HepG2 (cell line): ENCODE results near the gene SARNP. TPM values are rescaled to one million over a fixed set of nuclear protein-coding genes. Genes with fewer than 3 reads are reported as not detected.

ENCODE experiments used
- ATAC-seq: fragments of 200-7000 bp; cut with Tn5 transposase; 3 replicates; pipeline ENCODE4 v1.9.1; 2020; ENCODE audit warnings: mild to moderate bottlenecking, moderate library complexity
- BruUV-seq: library from RNA; stranded (reverse); fragments of 400-500 nt; replicated peaks from 2 replicates; lab custom pipeline; 2021; lab: Mats Ljungman, UMichigan
- CTCF ChIA-PET: fragments of 300-600 bp; formaldehyde crosslinking; extraction: SDS; loops from one replicate; lab custom pipeline; 2021; ENCODE audit warnings: low total read pairs, inconsistent platforms, low intra/inter-chr PET ratio; lab: Yijun Ruan, JAX
- POLR2A ChIA-PET: fragments of 350-600 bp; sonication (Branson Sonifier 250); formaldehyde crosslinking; loops from one replicate; lab custom pipeline; 2020; ENCODE audit warnings: antibody characterized with exemption, inconsistent platforms; lab: Yijun Ruan, JAX
- DNase-seq: peaks from one replicate; pipeline ENCODE4 v3.0.0-alpha.2; 2015; ENCODE audit warnings: low spot score
- FAIRE-seq: peaks from 3 replicates; lab custom pipeline; 2011; peaks lifted over from hg19 to GRCh38; lab: Jason Lieb, UNC
- H2AFZ ChIP-seq: one replicate; pipeline ENCODE4 v1.6.1; 2011; ENCODE audit warnings: low read length, inconsistent platforms
- H3K27ac ChIP-seq: fragments of 300-600 bp; 3 replicates; pipeline ENCODE4 v1.8.0; 2011; ENCODE audit warnings: mixed run types, mild to moderate bottlenecking, mixed read lengths, low read length, inconsistent platforms; ENCODE audit not compliant: insufficient read depth; ENCODE audit errors: extremely low read length
- H3K27me3 ChIP-seq, 2 experiments: fragments of 200-600 bp in 1 of 2; 2 replicates in 1 of 2; 3 replicates in 1 of 2; pipeline versions ENCODE4 v1.6.0 to v1.8.0; 2011; ENCODE audit warnings: low read length in 2 of 2, mild to moderate bottlenecking in 2 of 2, moderate library complexity in 2 of 2, inconsistent platforms in 1 of 2; ENCODE audit not compliant: insufficient read depth in 2 of 2, control insufficient read depth in 1 of 2
- H3K36me3 ChIP-seq, 2 experiments: fragments of 200-600 bp in 1 of 2; replicated peaks in 1 of 2; 2 replicates in 1 of 2; 3 replicates in 1 of 2; pipeline versions ENCODE4 v1.5.1 to v1.8.0; 2011; ENCODE audit warnings: low read length in 2 of 2, inconsistent platforms in 1 of 2; ENCODE audit not compliant: insufficient read depth in 2 of 2, control insufficient read depth in 1 of 2
- H3K4me1 ChIP-seq: 2 replicates; pipeline ENCODE4 v1.5.1; 2012; ENCODE audit warnings: low read length, inconsistent platforms; ENCODE audit not compliant: insufficient read depth
- H3K4me2 ChIP-seq: 2 replicates; pipeline ENCODE4 v1.6.0; 2011; ENCODE audit warnings: low read depth, low read length, inconsistent platforms
- H3K4me3 ChIP-seq, 3 experiments: fragments of 200-600 bp in 1 of 3; sonication (generic), shearing (Covaris generic) in 1 of 3; replicated peaks in 1 of 3; 2 replicates each; pipeline ENCODE4 v1.5.1; 2011 to 2016; ENCODE audit warnings: low read length in 3 of 3, inconsistent platforms in 2 of 3, low read depth in 2 of 3, mild to moderate bottlenecking in 2 of 3, control low read depth in 1 of 3, mixed read lengths in 1 of 3; ENCODE audit not compliant: insufficient read depth in 1 of 3
- H3K79me2 ChIP-seq: one replicate; pipeline ENCODE4 v1.6.1; 2011; ENCODE audit warnings: low read length, inconsistent platforms; ENCODE audit not compliant: insufficient read depth
- H3K9ac ChIP-seq: 2 replicates; pipeline ENCODE4 v1.6.0; 2011; ENCODE audit warnings: mild to moderate bottlenecking, low read depth, low read length, inconsistent platforms; ENCODE audit not compliant: insufficient read depth
- H3K9me3 ChIP-seq: 2 replicates; pipeline ENCODE4 v1.5.1; 2012; ENCODE audit warnings: mild to moderate bottlenecking, low read length
- H4K20me1 ChIP-seq: 2 replicates; pipeline ENCODE4 v1.6.0; 2011; ENCODE audit warnings: inconsistent platforms, mild to moderate bottlenecking, low read length, moderate library complexity; ENCODE audit not compliant: insufficient read depth
- EP300 ChIP-seq, 3 experiments: sonication (generic) in 1 of 3; formaldehyde crosslinking in 1 of 3; IDR thresholded peaks; 2 replicates each; pipeline versions ENCODE4 v1.5.1 to v1.6.1; 2011 to 2020; ENCODE audit warnings: low read depth in 2 of 3, low read length in 2 of 3, borderline replicate concordance in 1 of 3, improper control_type of control experiment in 1 of 3, mild to moderate bottlenecking in 1 of 3, missing genetic modification reagents in 1 of 3, moderate library complexity in 1 of 3
- FOXA1 ChIP-seq, 2 experiments: fragments of 450-650 bp in 1 of 2; sonication (generic) in 1 of 2; formaldehyde crosslinking in 1 of 2; IDR thresholded peaks; 2 replicates each; pipeline versions ENCODE4 v1.4.0 to v1.6.1; 2016 to 2020; ENCODE audit warnings: missing genetic modification reagents in 1 of 2
- STAG1 ChIP-seq: sonication (generic); formaldehyde crosslinking; IDR thresholded peaks from 2 replicates; pipeline ENCODE4 v1.4.0; 2020; ENCODE audit warnings: missing genetic modification reagents
- ZKSCAN5 ChIP-seq: sonication (generic); formaldehyde crosslinking; IDR thresholded peaks from 2 replicates; pipeline ENCODE4 v1.5.1; 2020; ENCODE audit warnings: mild to moderate bottlenecking, missing genetic modification reagents
- ZNF143 ChIP-seq: sonication (generic); formaldehyde crosslinking; IDR thresholded peaks from 2 replicates; pipeline ENCODE4 v1.4.0; 2020; ENCODE audit warnings: missing genetic modification reagents
- WGBS: methylation state at CpG from one replicate; pipeline ENCODE4 v1.1.6; 2017; ENCODE audit warnings: low lambda C conversion rate; 5-methylcytosine and 5-hydroxymethylcytosine counted together
- in situ Hi-C: cut with HindIII; loops from 2 replicates; pipeline ENCODE4 v1.10.0; 2017; ENCODE audit warnings: low pct_unique_long_range_greater_than_20kb; ENCODE audit not compliant: extremely low pct_ligation_motif_present
- intact Hi-C: fragments of 100-400 bp; cut with micrococcal nuclease; formaldehyde crosslinking; loops from one replicate; pipeline ENCODE4 v1.10.0; 2022; ENCODE audit not compliant: unreplicated experiment
- polyA plus RNA-seq, 8 experiments: library from polyadenylated mRNA; depleted of rRNA in 3 of 8; stranded (reverse) in 7 of 8; unstranded in 1 of 8; fragments of >200 nt; fragmentation: Illumina TruSeq in 4 of 8; extraction: Trizol in 4 of 8; gene quantifications; 2 replicates each; pipeline versions ENCODE4 v1.2.1 to v1.2.3, GENCODE V29; 2011 to 2016; ENCODE audit warnings: low read depth in 4 of 8, missing spikeins in 1 of 8, mixed read lengths in 1 of 8; ENCODE audit not compliant: insufficient read depth in 1 of 8
- total RNA-seq, 5 experiments: library from RNA; depleted of rRNA; stranded (reverse); fragments of >200 nt; fragmentation: Illumina TruSeq; extraction: Trizol; gene quantifications; 2 replicates each; pipeline ENCODE4 v1.2.3, GENCODE V29; 2016; ENCODE audit warnings: low read depth in 1 of 5

SARNP gene
- total and polyA plus RNA-seq, 2 of the 13 experiments (the other 11 are each of a cell fraction or from before 2014, with no cell fraction given) = 59.0 to 95.4 TPM

- TF ChIP-seq EP300 (IDR thresholded peaks at IDR 0.05; ENCODE audit: low read depth in 2 of 2, low read length in 2 of 2) = no peak
- no peak for TF ChIP-seq EP300 (CRISPR knock-in tag; IDR thresholded peaks at IDR 0.05; ENCODE audit: borderline replicate concordance)
- no peak for TF ChIP-seq STAG1
These were observed 32.3 kb upstream of the SARNP start (continued) for GRCh38 chr12:55849616-55850343.

- no peaks in the 10 kb centered on the region for H3K9me3 ChIP-seq
- intact Hi-C loops = no loop called here
- no TSS peak for BruUV-seq
- H4K20me1 ChIP-seq = no peaks in the 10 kb centered on the region
- H3K4me2 ChIP-seq = peak overlapping the region; percentile 47
- POLR2A ChIA-PET = interaction anchor here (0.9 to 2.5 kb wide), 2 partner anchors 18 to 30 kb away, joined by 3 to 17 read pairs; partner anchors contain the start of genes DNAJC14 and SARNP
- H3K4me1 ChIP-seq = peaks cover 26% of the 10 kb centered on the region
- ATAC-seq (peak; percentile 72), FAIRE-seq (no peak), DNase-seq (peak; percentile 26)
- WGBS = 26% methylated on average over 6 of the region's 6 CpGs
- H3K36me3 ChIP-seq = no peaks in the 10 kb centered on the region
- H3K27ac ChIP-seq = no peak overlapping the region
- CTCF ChIA-PET = no interaction called here
- H3K79me2 ChIP-seq = no peaks in the 10 kb centered on the region
- H3K4me3 ChIP-seq = no peak overlapping the region
- no peak overlapping the region for H3K9ac ChIP-seq
- no peak overlapping the region for H2AFZ ChIP-seq
- in situ Hi-C loops = no loop called here
- H3K27me3 ChIP-seq = peaks cover 1 to 15% of the 10 kb centered on the region in 2 experiments; a peak in 3 of 5 replicates
- TF ChIP-seq FOXA1 (IDR thresholded peaks at IDR 0.05) (no peak), FOXA1 (CRISPR knock-in tag; IDR thresholded peaks at IDR 0.05) (no peak), ZNF143 (peak; percentile 58; the same call in 1 of the 2 replicates), ZKSCAN5 (peak; percentile 60; the same call in 1 of the 2 replicates)
These were observed 30.2 kb upstream of the SARNP start for GRCh38 chr12:55847603-55848291.
